Loucy (cell line): Measurements from ENCODE around the gene CEACAM21.

Source experiments
- CTCF ChIP-seq: fragments of 200-600 bp; sonication (generic); conservative IDR thresholded peaks from 2 replicates; pipeline ENCODE4 v1.5.1; 2014; ENCODE audit warnings: mild to moderate bottlenecking, antibody characterized with exemption, low read length
- EZH2phosphoT487 ChIP-seq: fragments of 200-600 bp; IDR thresholded peaks from 2 replicates; pipeline ENCODE4 v1.6.1; 2018; ENCODE audit warnings: antibody characterized with exemption, mild to moderate bottlenecking, moderate library complexity, borderline replicate concordance

DNA sequence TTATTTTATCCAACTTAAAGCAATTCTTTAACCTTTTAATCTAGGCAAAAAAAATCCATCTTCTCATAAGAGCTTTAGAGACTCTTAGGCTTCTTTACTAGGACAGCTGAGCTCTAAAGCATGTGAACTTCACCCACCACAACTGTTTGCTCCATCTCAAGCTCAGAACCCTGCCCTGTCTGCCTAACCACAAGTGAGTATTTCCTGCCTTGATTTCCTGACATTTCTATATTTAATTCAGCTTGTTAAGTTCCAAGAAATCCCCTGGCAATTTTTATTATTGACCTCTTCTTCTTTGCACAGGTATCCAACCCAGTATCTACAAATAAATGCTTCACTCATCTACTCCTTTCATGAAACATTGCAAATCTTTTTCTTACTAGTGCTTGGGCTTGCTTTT is 21.1 kb upstream of the CEACAM21 start:
- TF ChIP-seq CTCF (no peak), EZH2phosphoT487 (no peak)
